A172 (cell line): ENCODE data around the gene KRT17. TPM values are rescaled to one million over a fixed set of nuclear protein-coding genes. Genes with fewer than 3 reads are reported as not detected.

Experiments
- DNase-seq: peaks from one replicate; pipeline ENCODE4 v3.0.0-alpha.2; 2015; ENCODE audit warnings: low spot score
- total RNA-seq: library from RNA; depleted of rRNA; stranded (reverse); fragments of >200 nt; shearing (Covaris generic); gene quantifications from 2 replicates; pipeline ENCODE4 v1.2.3, GENCODE V29; 2014; rRNA removed

KRT17 gene
- 0.29 TPM in 1 of 2 replicates, not detected in the other for total RNA-seq

DNA sequence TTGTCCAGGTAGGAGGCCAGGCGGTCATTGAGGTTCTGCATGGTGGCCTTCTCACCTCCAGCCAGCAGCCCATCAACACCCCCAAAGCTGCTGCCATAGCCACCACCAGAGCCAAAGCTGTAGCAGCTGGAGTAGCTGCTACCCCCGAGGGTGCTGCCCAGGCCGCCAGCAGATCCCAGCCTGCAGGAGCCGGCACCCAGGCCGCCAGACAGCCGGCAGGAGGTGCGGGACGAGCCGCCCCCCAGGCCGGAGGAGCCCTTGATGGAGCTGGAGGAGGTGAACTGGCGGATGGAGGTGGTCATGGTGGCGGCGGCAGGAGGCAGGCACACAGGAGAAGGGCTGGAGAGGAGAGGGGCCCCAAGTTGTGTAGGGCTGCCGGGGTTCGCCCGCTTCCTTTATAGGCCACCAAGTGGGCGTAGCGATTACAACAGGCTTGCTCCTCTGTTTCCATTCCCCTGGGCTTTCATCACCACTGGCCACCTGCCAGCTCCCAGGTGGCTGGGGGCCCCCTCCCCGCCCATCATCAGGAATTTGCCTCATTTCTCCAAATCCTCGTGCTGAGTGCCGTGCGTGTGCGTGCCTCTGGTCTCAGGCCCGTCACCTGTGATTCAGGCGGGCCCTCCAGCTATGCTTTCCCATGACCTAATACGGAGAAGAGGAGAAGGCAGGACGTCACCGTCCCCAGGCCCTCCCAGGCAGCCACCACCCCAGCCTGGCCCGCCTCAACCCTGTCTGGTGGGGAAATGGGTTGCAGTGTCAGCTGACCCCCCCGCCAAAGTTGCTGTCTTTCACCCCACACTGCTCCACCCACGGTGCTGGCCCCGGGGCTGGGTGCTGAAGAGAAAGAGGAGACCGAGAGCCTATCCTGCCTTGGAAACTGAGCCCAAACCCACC is at the start of gene KRT17:
Gene KRT17, minus strand, starts transcription at position 368 of the 894 bp plus-strand sequence. Its CDS starts 66 bp downstream, at position 302.
- no peak for DNase-seq

GRCh38 chr17:41672153-41672552 is 47.8 kb upstream of the KRT17 start:
- DNase-seq = no peak

- DNase-seq = no peak
Measured at GRCh38 chr17:41667280-41668041, 43.1 kb upstream of the KRT17 start.

GRCh38 chr17:41666708-41667279 is 42.4 kb upstream of the KRT17 start:
- DNase-seq = peak; percentile 69

DNA sequence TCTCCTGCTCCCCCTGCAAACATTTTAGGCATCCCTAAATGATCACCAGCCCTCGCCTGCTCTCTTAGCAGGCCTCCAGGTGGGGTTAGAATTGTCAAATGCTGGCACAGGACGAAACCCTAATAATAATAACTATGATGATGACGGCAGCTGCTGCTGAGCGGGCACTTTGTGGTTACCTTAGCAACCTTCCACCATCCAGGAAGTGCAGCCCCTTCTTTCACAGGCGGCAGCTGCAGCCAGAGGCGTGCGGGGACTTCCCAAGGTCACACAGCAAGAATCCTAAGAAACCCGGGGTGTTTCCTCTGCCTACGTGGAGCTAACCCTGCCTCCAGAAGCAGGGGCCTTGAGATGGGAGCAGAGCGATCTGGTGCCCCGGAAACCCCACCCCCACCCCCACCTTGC is 41.9 kb upstream of the KRT17 start:
- no peak for DNase-seq

GRCh38 chr17:41665566-41666236 is 41.3 kb upstream of the KRT17 start:
- DNase-seq = peak; percentile 59

GRCh38 chr17:41664587-41665565 is 40.5 kb upstream of the KRT17 start:
- no peak for DNase-seq

DNA sequence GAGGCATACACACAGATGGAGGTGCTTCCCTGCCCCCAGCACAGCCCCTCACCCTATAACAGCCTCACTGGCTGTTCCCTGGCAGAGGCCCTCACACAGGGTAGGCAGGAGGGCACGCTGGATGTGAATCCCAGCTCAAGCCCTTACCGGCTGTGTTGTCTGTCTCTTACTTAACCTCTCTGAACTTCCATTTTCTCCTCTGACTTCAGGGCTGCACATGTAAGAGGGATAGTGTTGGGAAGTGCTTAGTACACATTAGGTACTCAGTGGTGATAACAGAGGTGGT is 39.7 kb upstream of the KRT17 start:
- DNase-seq = no peak

DNA sequence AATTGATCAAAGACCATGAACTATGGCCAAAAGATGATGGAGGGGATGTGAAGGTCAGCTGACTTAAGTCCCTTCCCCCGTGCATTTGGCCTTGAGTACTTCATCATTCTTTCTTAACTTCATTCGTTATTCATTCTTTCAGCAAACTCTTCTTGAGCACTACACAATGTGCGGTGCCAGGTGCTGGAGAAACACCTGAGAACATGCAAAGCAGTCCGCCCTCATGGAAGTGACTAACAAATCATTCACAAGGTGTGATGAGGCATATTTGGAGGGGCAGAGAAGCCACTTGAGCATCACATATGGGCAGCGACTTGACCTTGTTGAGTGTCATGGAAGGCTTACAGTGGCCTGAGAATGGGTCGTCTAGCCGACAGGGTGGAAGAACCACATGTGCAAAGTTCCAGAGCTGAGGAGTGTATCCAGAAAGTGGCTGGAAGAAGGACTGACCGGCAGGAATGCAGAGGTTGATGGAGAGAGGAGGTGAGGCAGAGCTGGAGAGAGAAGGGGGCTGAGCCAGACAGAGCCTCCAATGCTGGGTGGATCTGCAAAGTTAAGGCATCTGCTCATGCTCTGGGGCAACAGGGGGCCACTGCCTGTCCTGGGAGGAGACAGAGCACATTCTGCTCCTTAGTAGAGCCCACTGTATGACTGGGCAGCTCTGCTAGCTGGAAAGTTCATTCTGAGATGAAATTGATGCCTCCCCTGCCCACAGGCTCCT is 39.2 kb upstream of the KRT17 start:
- no peak for DNase-seq

DNA sequence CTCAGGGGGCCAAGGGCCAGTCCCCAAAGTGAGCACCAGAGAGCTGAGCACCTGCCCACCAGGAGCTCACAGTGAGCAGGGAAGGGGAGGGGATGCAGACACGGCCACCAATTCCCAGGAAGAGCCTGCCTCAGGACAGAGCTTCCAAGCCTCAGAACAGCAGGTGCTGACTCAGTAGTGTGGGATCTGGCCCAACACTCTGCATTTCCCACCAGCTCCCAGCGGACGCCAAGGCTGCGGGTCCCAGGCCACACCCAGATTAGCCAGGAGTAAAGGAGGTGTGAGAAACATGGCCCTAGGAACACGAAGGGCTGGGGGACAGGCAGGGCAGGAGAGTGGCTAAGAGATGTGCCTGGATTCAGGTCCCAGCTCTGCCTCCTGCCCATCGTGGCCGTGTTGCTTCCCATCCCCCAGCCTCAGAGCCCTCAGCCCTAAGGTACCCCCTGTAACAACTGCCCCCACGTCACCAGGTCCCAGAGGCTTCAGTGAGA is 35.9 kb upstream of the KRT17 start:
- peak; percentile 45 for DNase-seq

DNA sequence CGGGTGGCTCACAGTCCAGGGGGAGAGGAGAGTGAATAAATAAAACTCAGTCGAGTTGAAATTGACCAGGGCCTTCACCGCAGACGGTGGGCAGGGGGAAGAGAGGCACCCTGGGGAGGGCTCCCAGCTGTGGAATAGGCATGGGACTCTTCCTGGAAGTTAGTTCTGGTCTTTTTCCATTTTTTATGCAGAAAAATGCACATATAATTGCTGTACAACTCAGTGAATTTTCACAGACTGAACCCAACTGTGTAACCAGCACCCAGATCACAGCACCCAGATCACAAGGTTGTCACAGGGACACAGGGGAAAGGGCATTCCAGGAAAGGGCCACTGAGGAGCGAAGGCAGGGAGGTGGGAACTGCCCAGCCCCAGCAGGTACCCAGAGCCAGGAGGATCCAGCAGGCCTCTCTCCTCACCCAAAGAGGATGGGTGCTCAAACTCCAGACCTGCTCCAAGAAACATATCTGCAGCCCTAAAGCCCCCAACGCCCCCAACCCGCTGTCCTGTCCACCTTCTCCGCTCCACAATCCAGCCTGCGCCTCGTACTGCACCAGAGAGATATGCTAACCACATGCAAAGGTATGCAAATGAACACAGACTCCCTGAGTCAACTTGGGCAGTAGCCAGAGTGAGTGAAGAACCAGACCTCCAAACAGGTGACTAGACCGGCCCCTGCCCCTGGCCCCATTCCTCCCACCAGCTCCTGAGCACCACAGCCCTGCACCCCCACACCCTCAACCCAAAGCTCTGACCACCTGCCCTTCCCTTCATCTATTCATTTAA is 35.2 kb upstream of the KRT17 start:
- no peak for DNase-seq

- DNase-seq = no peak
Measured at GRCh38 chr17:41658846-41659245, 34.5 kb upstream of the KRT17 start.

DNA sequence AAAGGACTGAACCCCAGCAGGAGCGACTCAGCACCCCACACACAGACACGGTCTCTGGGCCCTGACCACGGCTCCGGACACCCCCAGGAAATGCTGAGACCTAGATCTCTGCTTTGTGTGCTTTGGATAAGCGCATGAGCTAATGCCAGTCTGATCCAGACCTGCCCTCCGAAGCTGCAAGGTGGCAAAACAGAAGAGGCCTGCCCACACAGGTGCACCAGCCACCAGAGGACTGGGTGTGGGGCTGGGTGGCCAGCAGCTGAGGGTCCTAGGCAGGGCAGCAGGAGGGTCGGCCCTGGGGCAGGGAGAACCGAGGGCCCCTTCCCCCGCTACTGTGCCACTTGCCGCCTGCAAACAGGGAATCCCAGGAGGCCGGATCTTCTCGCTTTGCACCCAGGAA is 33.6 kb upstream of the KRT17 start:
- no peak for DNase-seq

- no peak for DNase-seq
Measured at GRCh38 chr17:41657176-41657754, 32.9 kb upstream of the KRT17 start.

DNA sequence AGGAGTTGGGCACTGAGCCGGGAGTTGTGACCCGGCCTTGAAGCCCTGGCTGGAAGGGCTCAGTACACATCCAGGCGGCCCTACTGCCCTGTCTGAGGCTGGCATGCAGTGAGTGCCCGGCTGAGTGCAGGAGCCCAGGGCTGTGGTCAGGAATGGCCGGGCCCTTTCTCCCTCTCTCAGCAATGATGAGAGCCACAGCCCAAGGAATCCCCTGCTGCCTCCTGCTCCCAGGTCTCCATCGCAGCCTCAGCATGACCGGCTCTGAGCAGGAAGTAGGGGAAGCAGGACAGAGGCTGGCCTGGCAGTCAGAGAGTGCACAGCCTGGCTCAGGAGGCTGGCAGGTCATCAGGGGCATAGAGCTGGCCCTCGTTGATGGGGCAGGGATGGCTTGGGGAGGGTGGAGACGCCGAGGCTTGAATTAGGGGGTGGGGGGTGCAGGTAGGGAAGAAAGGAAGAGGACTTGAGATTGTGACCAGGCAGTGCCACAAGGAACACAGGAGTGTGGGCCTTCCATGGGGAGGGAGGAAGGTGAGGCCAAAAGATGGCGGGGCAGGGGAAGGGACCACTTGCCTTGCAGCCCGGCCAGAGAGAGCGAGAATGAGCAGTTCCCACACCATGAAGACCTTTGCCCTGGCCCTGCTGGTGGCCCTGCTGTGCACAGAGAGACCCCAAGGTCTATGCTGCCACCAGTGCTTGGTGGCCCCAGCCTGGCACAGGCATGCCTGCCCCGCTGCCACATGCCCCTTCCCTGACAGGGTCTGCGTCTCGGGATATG is 32.1 kb upstream of the KRT17 start:
- DNase-seq = no peak

DNA sequence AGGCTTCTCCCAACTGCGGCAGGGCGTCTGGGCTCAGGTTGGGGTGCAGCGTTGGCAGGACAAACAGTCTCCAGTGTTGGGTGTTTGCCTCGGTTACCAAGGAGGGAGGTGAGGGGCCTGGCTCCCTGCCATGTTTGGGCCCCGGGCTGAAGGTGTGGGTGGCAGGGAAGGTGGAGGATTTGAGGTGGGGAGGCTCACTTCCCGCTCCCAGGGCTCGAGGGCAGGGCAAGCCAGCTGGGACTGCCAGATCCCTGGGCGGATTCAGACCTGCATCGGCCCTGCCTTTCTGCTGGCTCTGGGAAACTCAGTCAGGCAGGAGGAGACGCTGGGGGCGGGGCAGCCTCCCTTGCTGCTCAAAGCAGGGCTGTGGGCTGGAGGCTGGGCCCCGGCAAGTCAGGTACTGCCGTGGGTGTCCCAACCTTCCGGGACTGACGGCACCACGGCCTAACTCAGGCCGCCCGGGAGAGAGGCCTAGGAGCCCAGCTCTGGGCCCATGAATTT is 31.3 kb upstream of the KRT17 start:
- no peak for DNase-seq

DNA sequence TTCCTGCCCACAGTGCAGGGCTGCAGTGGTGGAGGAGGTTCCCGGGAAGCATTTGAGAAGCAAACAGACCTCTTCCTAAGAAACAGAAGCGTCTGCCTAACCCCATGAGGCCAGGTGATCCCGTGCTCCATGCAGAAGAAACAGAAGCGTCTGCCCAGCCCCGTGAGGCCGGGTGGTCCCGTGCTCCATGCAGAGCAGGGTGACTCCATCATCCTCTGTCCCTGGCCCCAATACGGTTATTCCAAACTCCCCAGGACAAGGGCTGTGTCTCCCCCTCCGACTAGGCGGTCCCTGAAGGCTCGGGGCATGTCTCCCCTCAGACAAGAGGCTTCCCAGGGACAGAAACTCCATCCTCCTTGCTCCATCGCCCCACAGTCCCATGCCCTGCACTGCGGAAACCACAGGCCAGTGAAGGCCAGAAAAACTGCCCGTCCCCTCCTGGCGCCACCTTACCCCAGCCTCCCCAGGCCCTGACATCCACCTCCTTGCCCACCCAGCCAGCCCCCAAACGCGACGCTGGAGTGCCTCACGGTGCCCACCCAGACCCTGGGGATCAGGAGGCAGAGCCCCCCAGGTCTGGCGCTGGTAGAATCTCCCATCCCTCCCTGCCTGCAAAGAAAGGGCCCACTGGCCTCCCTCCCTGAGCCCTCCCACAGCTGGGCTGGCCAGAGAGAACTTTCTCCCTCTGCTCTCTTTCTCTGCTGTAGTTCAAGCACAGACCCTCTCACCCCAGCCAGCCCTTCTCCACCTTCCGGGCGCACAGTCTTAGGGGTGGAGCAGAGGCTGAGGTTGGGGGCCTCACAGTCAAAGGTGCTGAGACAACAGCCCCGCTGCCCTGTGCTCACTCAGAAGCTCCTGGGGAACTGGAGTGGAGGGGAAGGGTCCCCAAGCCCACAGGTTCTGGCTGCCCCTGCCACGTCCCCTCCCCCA is 30.6 kb upstream of the KRT17 start:
- no peak for DNase-seq
